Breast epithelium (tissue), 4 donors: ENCODE measurements around the gene TSC22D3. TPM values are rescaled to one million over a fixed set of nuclear protein-coding genes. Genes with fewer than 3 reads are reported as not detected.
A peak's percentile ranks its signal among the peaks of the same experiment; 100 is the strongest.
"Not testable (repeated sequence)": the region's sequence is repeated elsewhere in the genome, so short reads cannot be mapped to it uniquely, and the experiment has no call there.

Experiments
- DNase-seq, 2 donors: peaks; one replicate each; pipeline ENCODE4 v3.0.0-alpha.2; 2019; ENCODE audit warnings: low spot score in 2 of 2
- H3K27ac ChIP-seq, 2 donors: fragments of 200-600 bp; sonication (generic) in 1 of 2; one replicate each; pipeline ENCODE4 v1.5.1; 2016 to 2019; ENCODE audit warnings: mild to moderate bottlenecking in 1 of 2
- H3K27me3 ChIP-seq, 2 donors: fragments of 200-600 bp; sonication (generic) in 1 of 2; one replicate each; pipeline versions ENCODE4 v1.5.1 to v1.6.0; 2017 to 2019; ENCODE audit warnings: control low read depth in 1 of 2, mild to moderate bottlenecking in 1 of 2
- H3K36me3 ChIP-seq: fragments of 200-600 bp; one replicate; pipeline ENCODE4 v1.5.1; 2019
- H3K4me1 ChIP-seq, 2 donors: fragments of 200-600 bp; sonication (generic); one replicate each; pipeline ENCODE4 v1.5.1; 2016 to 2019; ENCODE audit warnings: control low read depth in 1 of 2
- H3K4me3 ChIP-seq, 3 donors: fragments of 200-600 bp; sonication (generic); 1 replicate in 2 of 3; 2 replicates in 1 of 3; pipeline ENCODE4 v1.5.1; 2016 to 2019; ENCODE audit warnings: mild to moderate bottlenecking in 3 of 3, moderate library complexity in 2 of 3
- H3K9me3 ChIP-seq, 2 donors: fragments of 200-600 bp; sonication (generic) in 1 of 2; one replicate each; pipeline ENCODE4 v1.5.1; 2016 to 2019; ENCODE audit warnings: control low read depth in 1 of 2
- POLR2A ChIP-seq: fragments of 450-650 bp; IDR thresholded peaks from one replicate; pipeline ENCODE4 v1.6.1; 2016; ENCODE audit warnings: antibody characterized with exemption, mild to moderate bottlenecking, moderate library complexity
- POLR2AphosphoS5 ChIP-seq, 3 donors: sonication (generic); formaldehyde crosslinking; IDR thresholded peaks; one replicate each; pipeline ENCODE4 v1.6.1; 2017; ENCODE audit warnings: antibody characterized with exemption in 3 of 3
- intact Hi-C: fragments of 100-400 bp; cut with DNase I; formaldehyde crosslinking; loops from one replicate; pipeline ENCODE4 v1.15.1; 2023; ENCODE audit warnings: low total_unique reads
- total RNA-seq, 3 donors: library from RNA; depleted of rRNA; stranded (reverse); fragments of >200 nt; gene quantifications; one replicate each; pipeline ENCODE4 v1.1.0, GENCODE V29; 2016
- TF ChIP-seq, protein P1 (sequence below), 3 donors: fragments of 450-650 bp; IDR thresholded peaks; one replicate each; pipeline ENCODE4 v1.5.1; 2016 to 2017; ENCODE audit warnings: antibody characterized with exemption in 3 of 3, mild to moderate bottlenecking in 3 of 3, moderate library complexity in 3 of 3

TSC22D3 gene
- total RNA-seq, 3 donors from 2014 or later: 606 to 1,046 (median 681) TPM

DNA sequence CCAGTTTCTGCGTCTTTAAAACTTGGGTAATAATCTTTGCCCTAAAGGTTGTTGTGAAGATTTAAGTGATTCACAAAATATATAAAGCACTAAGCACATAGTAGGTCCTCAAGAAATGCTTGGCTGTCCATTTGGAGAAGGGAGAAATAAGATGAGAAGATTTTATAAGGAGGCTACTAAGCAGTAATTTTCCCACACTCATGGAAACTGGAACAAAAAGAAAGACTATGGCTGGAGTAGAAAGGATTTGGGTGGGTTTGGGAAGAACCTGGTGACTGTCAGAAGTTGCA is 100.3 kb downstream of the TSC22D3 start:
- no peak for DNase-seq
- Histone ChIP-seq H3K4me1 (peaks cover 0 to 7% of the 10 kb centered on the region in 2 donors), H3K27me3 (peaks cover 0 to 64% of the 10 kb centered on the region in 2 donors), H3K9me3 (no peaks in the 10 kb centered on the region), H3K36me3 (no peaks in the 10 kb centered on the region), H3K27ac (peak overlapping the region; percentile 94 to 99), H3K4me3 (peak overlapping the region; percentile 55 to 64 (median 59))
- TF ChIP-seq, protein P1, sequence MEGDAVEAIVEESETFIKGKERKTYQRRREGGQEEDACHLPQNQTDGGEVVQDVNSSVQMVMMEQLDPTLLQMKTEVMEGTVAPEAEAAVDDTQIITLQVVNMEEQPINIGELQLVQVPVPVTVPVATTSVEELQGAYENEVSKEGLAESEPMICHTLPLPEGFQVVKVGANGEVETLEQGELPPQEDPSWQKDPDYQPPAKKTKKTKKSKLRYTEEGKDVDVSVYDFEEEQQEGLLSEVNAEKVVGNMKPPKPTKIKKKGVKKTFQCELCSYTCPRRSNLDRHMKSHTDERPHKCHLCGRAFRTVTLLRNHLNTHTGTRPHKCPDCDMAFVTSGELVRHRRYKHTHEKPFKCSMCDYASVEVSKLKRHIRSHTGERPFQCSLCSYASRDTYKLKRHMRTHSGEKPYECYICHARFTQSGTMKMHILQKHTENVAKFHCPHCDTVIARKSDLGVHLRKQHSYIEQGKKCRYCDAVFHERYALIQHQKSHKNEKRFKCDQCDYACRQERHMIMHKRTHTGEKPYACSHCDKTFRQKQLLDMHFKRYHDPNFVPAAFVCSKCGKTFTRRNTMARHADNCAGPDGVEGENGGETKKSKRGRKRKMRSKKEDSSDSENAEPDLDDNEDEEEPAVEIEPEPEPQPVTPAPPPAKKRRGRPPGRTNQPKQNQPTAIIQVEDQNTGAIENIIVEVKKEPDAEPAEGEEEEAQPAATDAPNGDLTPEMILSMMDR (IDR thresholded peaks at IDR 0.05): no peak
- no peak for TF ChIP-seq POLR2A
- TF ChIP-seq POLR2AphosphoS5 (IDR thresholded peaks at IDR 0.05): no peak
- intact Hi-C loops: loop anchor here (5.0 kb wide), 1 partner anchor 42 kb away; no protein-coding TSS in a partner anchor

DNA sequence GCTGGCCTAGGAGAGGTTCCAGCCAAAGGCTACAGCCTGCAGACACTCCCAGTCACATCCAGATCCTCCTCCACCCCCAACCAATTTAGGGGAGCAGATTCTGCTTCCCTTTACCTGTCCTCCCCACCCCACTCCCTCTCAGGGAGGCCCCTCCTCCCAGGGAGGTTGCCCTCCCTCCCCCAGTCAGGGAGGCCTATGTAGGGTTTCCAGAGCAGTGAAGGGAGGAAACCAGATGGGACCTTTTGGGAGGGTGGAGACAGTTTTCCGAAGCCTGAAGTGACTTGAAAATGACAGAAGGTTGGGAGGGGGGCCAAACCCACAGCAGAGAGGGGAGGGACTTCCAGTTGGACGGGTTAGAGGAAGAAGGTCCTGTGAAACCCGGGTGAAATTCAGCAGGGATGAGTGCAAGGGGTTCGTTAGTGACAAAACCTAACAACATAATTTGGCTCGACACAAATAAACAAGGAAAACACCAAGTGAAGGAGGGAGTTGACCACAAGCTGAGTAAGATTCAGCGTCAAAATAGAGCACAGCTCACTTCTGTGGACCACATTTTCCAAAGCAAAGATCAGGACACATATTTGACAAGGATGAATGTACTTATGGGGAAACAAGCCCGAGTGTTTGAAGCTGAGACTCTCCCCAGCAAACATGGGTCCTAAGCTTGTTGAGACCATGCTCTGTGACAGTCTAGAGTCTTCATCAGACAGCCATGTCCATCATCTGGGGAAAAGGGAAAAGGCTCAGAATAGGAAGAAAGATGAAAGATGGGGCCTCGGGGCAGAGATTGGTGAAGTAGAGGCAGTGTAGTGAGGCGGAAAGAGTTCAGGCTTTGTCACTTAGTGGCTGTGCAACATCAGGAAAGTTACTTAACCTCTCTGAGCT is 100.9 kb downstream of the TSC22D3 start:
- DNase-seq: peak; percentile 63 to 81
- Histone ChIP-seq H3K27me3 (peaks cover 0 to 70% of the 10 kb centered on the region in 2 donors), H3K4me1 (peaks cover 0 to 7% of the 10 kb centered on the region in 2 donors), H3K27ac (peak overlapping the region; percentile 94 to 99), H3K36me3 (no peaks in the 10 kb centered on the region), H3K9me3 (no peaks in the 10 kb centered on the region), H3K4me3 (peak overlapping the region; percentile 55 to 64 (median 59))
- peak in 1 of 3 donors; percentile 23 for TF ChIP-seq POLR2AphosphoS5 (IDR thresholded peaks at IDR 0.05)
- TF ChIP-seq POLR2A: no peak
- intact Hi-C loops: loop anchor here (5.0 kb wide), 1 partner anchor 43 kb away; no protein-coding TSS in a partner anchor

DNA sequence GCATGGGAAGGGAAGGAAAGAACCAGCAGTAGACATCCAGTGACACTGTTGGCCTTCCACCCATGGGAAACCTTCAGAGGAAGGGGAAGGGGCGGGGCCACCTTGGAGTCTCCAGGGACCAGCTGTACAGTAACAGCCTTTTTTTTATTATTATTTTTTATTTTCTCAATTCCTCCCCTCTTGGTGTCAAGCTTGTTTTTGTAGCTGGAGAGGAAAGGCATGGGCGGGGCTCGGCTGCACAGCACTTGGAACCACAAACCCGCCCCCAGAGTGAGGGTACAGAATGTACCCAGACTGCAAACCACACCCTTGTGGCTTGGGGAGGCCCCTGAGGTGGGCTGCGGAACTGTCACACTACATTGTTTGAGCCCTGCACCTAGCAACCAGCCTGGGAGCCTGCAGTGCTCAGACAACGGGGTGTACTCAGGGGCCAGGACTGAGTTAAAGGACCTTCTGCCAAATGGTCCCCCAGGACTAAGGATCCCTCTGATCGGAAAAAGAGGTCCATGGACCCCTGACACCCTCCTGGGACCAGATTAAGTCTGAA is 101.6 kb downstream of the TSC22D3 start:
- H3K36me3 ChIP-seq: no peaks in the 10 kb centered on the region
- DNase-seq: peak; percentile 81 to 92
- H3K9me3 ChIP-seq: no peaks in the 10 kb centered on the region
- H3K27me3 ChIP-seq: peaks cover 0 to 62% of the 10 kb centered on the region in 2 donors
- H3K4me3 ChIP-seq: peak overlapping the region; percentile 8 to 64 (median 59)
- intact Hi-C loops: no loop called here
- TF ChIP-seq POLR2AphosphoS5 (IDR thresholded peaks at IDR 0.05) (peak in 2 of 3 donors; percentile 68 to 69), POLR2A (no peak)
- TF ChIP-seq, protein P1 (IDR thresholded peaks at IDR 0.05): peak in 1 of 3 donors; percentile 40
- peaks cover 0 to 7% of the 10 kb centered on the region in 2 donors for H3K4me1 ChIP-seq
- H3K27ac ChIP-seq: peak overlapping the region; percentile 94 to 99

DNA sequence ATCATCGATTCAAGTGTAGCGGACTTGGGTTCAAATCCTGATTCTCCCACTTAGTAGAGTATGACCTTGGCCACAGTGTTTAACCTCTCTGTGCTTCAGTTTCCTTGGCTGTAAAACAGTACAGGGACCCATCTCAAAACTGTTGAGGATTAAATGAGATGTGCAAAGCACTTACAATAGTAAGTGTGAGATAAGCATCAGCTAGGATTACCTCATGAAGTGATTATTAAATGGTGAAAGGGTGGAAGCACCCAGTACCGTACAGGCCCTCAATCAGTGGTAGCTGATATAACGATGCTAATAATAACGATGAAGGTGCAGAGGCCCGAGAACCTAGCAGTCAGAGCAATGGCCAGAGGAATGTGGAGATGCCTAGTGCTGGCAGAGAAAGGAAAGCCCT is 102.2 kb downstream of the TSC22D3 start:
- no peak for DNase-seq
- Histone ChIP-seq H3K4me1 (peaks cover 0 to 7% of the 10 kb centered on the region in 2 donors), H3K27me3 (peaks cover 0 to 57% of the 10 kb centered on the region in 2 donors), H3K27ac (peak overlapping the region; percentile 94 to 99), H3K4me3 (peak overlapping the region in 2 of 3 donors; percentile 4 to 35), H3K36me3 (no peaks in the 10 kb centered on the region), H3K9me3 (no peaks in the 10 kb centered on the region)
- intact Hi-C loops: no loop called here
- no peak for TF ChIP-seq POLR2A

DNA sequence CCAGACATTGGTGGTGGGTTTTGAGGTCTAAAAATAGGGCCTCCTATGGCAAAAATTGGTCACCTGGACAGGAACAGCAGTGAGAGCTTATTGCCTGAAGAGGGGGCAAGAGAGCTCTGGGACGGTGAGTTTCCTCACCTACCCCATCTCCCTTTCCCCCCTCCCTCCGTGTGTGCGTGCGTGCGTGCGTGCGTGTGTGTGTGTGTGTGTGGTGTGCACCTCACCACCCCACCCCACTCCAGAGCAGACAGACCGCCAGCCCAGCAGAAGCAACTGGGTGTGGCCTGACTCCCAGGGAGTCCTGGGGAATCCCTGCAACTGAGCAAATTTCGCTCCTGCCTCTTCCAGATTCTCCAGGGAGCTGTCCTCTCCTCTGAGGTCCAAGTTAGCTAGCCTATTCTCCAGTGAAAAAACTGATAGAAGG is 102.6 kb downstream of the TSC22D3 start:
- Histone ChIP-seq H3K4me1 (peaks cover 0 to 5% of the 10 kb centered on the region in 2 donors), H3K27ac (peak overlapping the region; percentile 94 to 99), H3K36me3 (no peaks in the 10 kb centered on the region), H3K9me3 (no peaks in the 10 kb centered on the region), H3K4me3 (no peak overlapping the region), H3K27me3 (peaks cover 0 to 52% of the 10 kb centered on the region in 2 donors)
- DNase-seq: peak; percentile 65 to 76
- TF ChIP-seq POLR2A (no peak), POLR2AphosphoS5 (IDR thresholded peaks at IDR 0.05) (peak; percentile 25 to 58 (median 50))
- TF ChIP-seq, protein P1 (IDR thresholded peaks at IDR 0.05): peak; percentile 40 to 74 (median 67)
- intact Hi-C loops: no loop called here

DNA sequence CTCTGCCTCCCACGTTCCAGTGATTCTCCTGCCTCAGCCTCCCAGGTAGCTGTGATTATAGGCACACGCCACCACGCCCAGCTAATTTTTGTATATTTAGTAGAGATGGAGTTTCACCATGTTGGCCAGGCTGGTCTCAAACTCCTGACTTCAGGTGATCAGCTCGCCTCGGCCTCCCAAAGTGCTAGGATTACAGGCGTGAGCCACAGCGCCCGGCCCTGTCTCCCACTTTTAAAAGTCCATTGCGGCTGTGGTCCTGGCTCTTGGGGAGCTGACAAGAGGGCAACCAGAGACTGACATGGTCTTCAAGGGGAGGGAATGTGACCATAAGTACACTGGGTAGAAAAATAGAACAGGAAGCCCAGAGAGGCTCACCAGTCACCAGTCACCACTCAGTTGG is 104.3 kb downstream of the TSC22D3 start:
- DNase-seq, H3K4me1 ChIP-seq, H3K36me3 ChIP-seq, intact Hi-C loops, H3K9me3 ChIP-seq, H3K27ac ChIP-seq, H3K4me3 ChIP-seq: not testable (repeated sequence)
- peaks cover 0 to 44% of the 10 kb centered on the region in 2 donors for H3K27me3 ChIP-seq
